Ishikawa (cell line): Measurements from ENCODE around the gene LITAF.

Experiments used
- CEBPB ChIP-seq: IDR thresholded peaks from 2 replicates; pipeline ENCODE4 v1.6.1; 2012
- CREB1 ChIP-seq: IDR thresholded peaks from 2 replicates; pipeline ENCODE4 v1.6.1; 2012; ENCODE audit warnings: low read depth
- EGR1 ChIP-seq: IDR thresholded peaks from 2 replicates; pipeline ENCODE4 v1.6.1; 2012
- EP300 ChIP-seq: IDR thresholded peaks from 2 replicates; pipeline ENCODE4 v1.6.1; 2012; ENCODE audit warnings: borderline replicate concordance
- FOXM1 ChIP-seq: IDR thresholded peaks from 2 replicates; pipeline ENCODE4 v1.6.1; 2012; ENCODE audit warnings: low read depth, borderline replicate concordance
- MAX ChIP-seq: IDR thresholded peaks from 2 replicates; pipeline ENCODE4 v1.6.1; 2012
- NFIC ChIP-seq: IDR thresholded peaks from 2 replicates; pipeline ENCODE4 v1.6.1; 2012
- RAD21 ChIP-seq: IDR thresholded peaks from 2 replicates; pipeline ENCODE4 v1.6.1; 2012; ENCODE audit warnings: low read depth
- TAF1 ChIP-seq: IDR thresholded peaks from 2 replicates; pipeline ENCODE4 v1.6.1; 2012; ENCODE audit warnings: low read depth, mild to moderate bottlenecking
- TCF12 ChIP-seq: IDR thresholded peaks from 2 replicates; pipeline ENCODE4 v1.6.1; 2012; ENCODE audit warnings: low read depth
- TEAD4 ChIP-seq: IDR thresholded peaks from 2 replicates; pipeline ENCODE4 v1.6.1; 2012
- YY1 ChIP-seq: IDR thresholded peaks from 2 replicates; pipeline ENCODE4 v1.6.1; 2012; ENCODE audit warnings: low read depth
- TF ChIP-seq, protein P1 (sequence below): IDR thresholded peaks from 2 replicates; pipeline ENCODE4 v1.6.1; 2012; ENCODE audit warnings: low read depth, mild to moderate bottlenecking
- TF ChIP-seq, protein P2 (sequence below): IDR thresholded peaks from 2 replicates; pipeline ENCODE4 v1.6.1; 2012

- TF ChIP-seq MAX (no peak), RAD21 (no peak), CREB1 (no peak), YY1 (no peak), EP300 (no peak), CEBPB (no peak), FOXM1 (no peak), TCF12 (no peak), TAF1 (no peak), TEAD4 (no peak), NFIC (no peak; the same call in 1 of the 2 replicates), EGR1 (no peak)
- TF ChIP-seq, protein P1, sequence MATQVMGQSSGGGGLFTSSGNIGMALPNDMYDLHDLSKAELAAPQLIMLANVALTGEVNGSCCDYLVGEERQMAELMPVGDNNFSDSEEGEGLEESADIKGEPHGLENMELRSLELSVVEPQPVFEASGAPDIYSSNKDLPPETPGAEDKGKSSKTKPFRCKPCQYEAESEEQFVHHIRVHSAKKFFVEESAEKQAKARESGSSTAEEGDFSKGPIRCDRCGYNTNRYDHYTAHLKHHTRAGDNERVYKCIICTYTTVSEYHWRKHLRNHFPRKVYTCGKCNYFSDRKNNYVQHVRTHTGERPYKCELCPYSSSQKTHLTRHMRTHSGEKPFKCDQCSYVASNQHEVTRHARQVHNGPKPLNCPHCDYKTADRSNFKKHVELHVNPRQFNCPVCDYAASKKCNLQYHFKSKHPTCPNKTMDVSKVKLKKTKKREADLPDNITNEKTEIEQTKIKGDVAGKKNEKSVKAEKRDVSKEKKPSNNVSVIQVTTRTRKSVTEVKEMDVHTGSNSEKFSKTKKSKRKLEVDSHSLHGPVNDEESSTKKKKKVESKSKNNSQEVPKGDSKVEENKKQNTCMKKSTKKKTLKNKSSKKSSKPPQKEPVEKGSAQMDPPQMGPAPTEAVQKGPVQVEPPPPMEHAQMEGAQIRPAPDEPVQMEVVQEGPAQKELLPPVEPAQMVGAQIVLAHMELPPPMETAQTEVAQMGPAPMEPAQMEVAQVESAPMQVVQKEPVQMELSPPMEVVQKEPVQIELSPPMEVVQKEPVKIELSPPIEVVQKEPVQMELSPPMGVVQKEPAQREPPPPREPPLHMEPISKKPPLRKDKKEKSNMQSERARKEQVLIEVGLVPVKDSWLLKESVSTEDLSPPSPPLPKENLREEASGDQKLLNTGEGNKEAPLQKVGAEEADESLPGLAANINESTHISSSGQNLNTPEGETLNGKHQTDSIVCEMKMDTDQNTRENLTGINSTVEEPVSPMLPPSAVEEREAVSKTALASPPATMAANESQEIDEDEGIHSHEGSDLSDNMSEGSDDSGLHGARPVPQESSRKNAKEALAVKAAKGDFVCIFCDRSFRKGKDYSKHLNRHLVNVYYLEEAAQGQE, result no peak
- TF ChIP-seq, protein P2, sequence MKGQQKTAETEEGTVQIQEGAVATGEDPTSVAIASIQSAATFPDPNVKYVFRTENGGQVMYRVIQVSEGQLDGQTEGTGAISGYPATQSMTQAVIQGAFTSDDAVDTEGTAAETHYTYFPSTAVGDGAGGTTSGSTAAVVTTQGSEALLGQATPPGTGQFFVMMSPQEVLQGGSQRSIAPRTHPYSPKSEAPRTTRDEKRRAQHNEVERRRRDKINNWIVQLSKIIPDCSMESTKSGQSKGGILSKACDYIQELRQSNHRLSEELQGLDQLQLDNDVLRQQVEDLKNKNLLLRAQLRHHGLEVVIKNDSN, result no peak
These were observed 302 bp downstream of the LITAF start for GRCh38 chr16:11586378-11586855.
